ENCODE results near the gene KIF21B.

Gene KIF21B

GRCh38 chr1:201026234-201026633 lies 2.7 kb upstream of the KIF21B start:
- Histone ChIP-seq H3K36me3 (no peaks in the 10 kb centered on the region), H3K27me3 (no peaks in the 10 kb centered on the region), H3K4me1 (ENCODE audit: control insufficient read depth in 1 of 2, insufficient read depth in 1 of 2, low read depth in 1 of 2, low read length in 1 of 2) (peaks cover 71 to 73% of the 10 kb centered on the region in 2 experiments), H3K27ac (peak overlapping the region; percentile 76), H3K9me3 (no peaks in the 10 kb centered on the region), H3K4me3 (ENCODE audit: low read depth in 1 of 2, low read length in 1 of 2) (peak overlapping the region; percentile 1 to 45)
- TF ChIP-seq CTCF (IDR thresholded peaks at IDR 0.05) = no peak

- Histone ChIP-seq H3K27me3 (no peaks in the 10 kb centered on the region), H3K9me3 (no peaks in the 10 kb centered on the region), H3K36me3 (no peaks in the 10 kb centered on the region), H3K4me3 (ENCODE audit: low read depth in 1 of 2, low read length in 1 of 2) (peak overlapping the region; percentile 1 to 45), H3K27ac (peak overlapping the region; percentile 76), H3K4me1 (ENCODE audit: control insufficient read depth in 1 of 2, insufficient read depth in 1 of 2, low read depth in 1 of 2, low read length in 1 of 2) (peaks cover 77 to 79% of the 10 kb centered on the region in 2 experiments)
- no peak for TF ChIP-seq CTCF (IDR thresholded peaks at IDR 0.05)
Measured at GRCh38 chr1:201025571-201026002, 2.1 kb upstream of the KIF21B start.

GRCh38 chr1:201024625-201024998 lies 1.1 kb upstream of the KIF21B start:
- no peaks in the 10 kb centered on the region for H3K9me3 ChIP-seq
- no peak for TF ChIP-seq CTCF (IDR thresholded peaks at IDR 0.05)
- H3K36me3 ChIP-seq = no peaks in the 10 kb centered on the region
- peak overlapping the region in 1 of 2 experiments; percentile 45 for H3K4me3 ChIP-seq (ENCODE audit: low read depth in 1 of 2, low read length in 1 of 2)
- H3K27me3 ChIP-seq = no peaks in the 10 kb centered on the region
- peak overlapping the region; percentile 98 for H3K27ac ChIP-seq
- H3K4me1 ChIP-seq (ENCODE audit: control insufficient read depth in 1 of 2, insufficient read depth in 1 of 2, low read depth in 1 of 2, low read length in 1 of 2) = peaks cover 87 to 89% of the 10 kb centered on the region in 2 experiments

GRCh38 chr1:201023920-201024624 lies 558 bp upstream of the KIF21B start:
- peaks cover 92 to 93% of the 10 kb centered on the region in 2 experiments for H3K4me1 ChIP-seq (ENCODE audit: control insufficient read depth in 1 of 2, insufficient read depth in 1 of 2, low read depth in 1 of 2, low read length in 1 of 2)
- H3K4me3 ChIP-seq (ENCODE audit: low read depth in 1 of 2, low read length in 1 of 2) = peak overlapping the region; percentile 30 to 45
- H3K9me3 ChIP-seq = no peaks in the 10 kb centered on the region
- no peaks in the 10 kb centered on the region for H3K36me3 ChIP-seq
- no peaks in the 10 kb centered on the region for H3K27me3 ChIP-seq
- TF ChIP-seq CTCF (IDR thresholded peaks at IDR 0.05) = no peak
- H3K27ac ChIP-seq = peak overlapping the region; percentile 98

GRCh38 chr1:201022820-201023516 lies 546 bp downstream of the KIF21B start:
- Histone ChIP-seq H3K36me3 (no peaks in the 10 kb centered on the region), H3K27ac (peak overlapping the region; percentile 98), H3K4me1 (ENCODE audit: control insufficient read depth in 1 of 2, insufficient read depth in 1 of 2, low read depth in 1 of 2, low read length in 1 of 2) (peaks cover 92 to 93% of the 10 kb centered on the region in 2 experiments), H3K27me3 (no peaks in the 10 kb centered on the region), H3K9me3 (no peaks in the 10 kb centered on the region), H3K4me3 (ENCODE audit: low read depth in 1 of 2, low read length in 1 of 2) (peak overlapping the region; percentile 77 to 90)
- TF ChIP-seq CTCF (IDR thresholded peaks at IDR 0.05) = no peak
